NCI-H2029 treated with DMSO at 0.1 percent for 48 hours (cell line): ENCODE results near the gene CORO7.

Experiments used
- DNase-seq: peaks from one replicate; lab custom pipeline; 2025; lab: John Stamatoyannopoulos, UW

CORO7 gene

DNA sequence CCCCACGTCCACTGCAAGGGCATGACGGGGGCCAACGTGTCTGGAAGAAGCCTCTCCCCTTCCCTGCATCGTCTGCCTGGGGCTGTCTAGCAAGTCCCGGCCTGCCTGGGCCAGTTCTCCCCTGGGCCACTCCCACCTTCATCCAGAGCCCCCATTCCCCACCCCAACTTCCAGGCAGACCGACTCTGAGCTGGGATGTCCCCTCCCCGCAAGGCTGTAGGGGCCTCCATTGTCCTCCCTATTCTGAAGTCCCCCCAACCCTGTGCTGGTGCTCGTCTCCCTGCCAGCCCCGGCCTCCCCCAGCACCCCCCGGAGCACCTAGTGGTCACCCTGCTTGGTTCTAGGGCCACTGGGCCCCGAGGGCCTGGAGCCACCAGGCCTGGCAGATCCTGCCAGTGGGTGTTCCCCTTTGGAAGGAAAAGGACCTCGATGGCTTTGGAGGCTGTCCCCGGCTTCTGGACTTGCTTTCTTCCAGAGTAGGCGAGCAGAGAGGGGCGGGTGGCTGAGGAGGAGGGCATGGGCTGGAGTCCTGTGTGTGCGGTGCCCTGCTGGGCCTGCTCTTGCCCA is 95.7 kb downstream of the CORO7 start:
- DNase-seq: no peak

- no peak for DNase-seq
These were observed 96.7 kb downstream of the CORO7 start for GRCh38 chr16:4319454-4320421.

GRCh38 chr16:4318967-4319366 is 97.4 kb downstream of the CORO7 start:
- no peak for DNase-seq

GRCh38 chr16:4318451-4318910 is 97.9 kb downstream of the CORO7 start:
- no peak for DNase-seq

DNA sequence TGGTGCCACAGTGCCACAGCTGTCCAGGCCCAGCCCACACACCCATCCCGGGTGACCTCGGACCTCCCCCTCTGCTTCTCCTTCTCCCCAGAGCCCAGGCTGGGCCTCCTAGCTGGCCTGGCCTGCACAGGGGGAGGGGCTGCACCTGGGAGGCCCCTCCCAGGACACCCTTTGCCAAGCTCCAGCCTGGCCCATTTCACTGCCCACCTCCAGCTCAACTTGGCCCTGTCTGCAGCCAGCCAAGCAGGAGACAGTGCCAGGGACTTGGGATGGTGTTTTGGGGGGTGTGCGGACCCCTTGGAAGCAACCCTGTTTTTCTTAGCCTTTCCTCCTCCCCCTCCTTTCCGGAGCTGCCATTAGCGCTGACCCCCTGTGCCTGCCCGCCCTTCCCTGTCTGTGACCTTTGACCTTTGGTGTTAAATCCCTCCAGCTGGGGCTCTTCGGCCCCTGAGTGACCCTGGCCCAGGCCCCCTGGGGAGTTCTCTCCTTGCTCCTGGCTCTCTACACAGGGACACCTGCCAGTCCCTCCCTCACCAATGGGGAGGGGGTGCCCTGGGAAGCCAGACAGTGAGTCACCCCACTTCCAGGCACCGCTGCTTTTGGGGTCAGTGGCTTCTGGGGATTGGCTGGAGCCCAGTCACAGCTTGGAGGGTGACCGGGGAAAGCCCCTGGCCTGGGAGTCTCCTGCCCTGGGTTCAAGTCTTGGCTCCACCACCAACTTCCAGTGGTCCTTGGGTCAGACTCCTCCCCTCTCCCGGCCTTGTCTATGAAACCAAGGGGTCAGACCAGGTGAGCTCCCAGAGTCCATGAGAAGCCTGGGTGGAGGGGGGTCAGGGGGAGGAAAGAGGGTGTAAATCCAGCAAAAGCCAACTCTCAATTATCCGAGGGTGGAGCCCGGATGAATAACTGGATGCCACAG is 98.6 kb downstream of the CORO7 start:
- DNase-seq: no peak

- DNase-seq: no peak
These were observed 99.4 kb downstream of the CORO7 start for GRCh38 chr16:4316864-4317531.

- DNase-seq: no peak
These were observed 100.1 kb downstream of the CORO7 start for GRCh38 chr16:4316108-4316863.

DNA sequence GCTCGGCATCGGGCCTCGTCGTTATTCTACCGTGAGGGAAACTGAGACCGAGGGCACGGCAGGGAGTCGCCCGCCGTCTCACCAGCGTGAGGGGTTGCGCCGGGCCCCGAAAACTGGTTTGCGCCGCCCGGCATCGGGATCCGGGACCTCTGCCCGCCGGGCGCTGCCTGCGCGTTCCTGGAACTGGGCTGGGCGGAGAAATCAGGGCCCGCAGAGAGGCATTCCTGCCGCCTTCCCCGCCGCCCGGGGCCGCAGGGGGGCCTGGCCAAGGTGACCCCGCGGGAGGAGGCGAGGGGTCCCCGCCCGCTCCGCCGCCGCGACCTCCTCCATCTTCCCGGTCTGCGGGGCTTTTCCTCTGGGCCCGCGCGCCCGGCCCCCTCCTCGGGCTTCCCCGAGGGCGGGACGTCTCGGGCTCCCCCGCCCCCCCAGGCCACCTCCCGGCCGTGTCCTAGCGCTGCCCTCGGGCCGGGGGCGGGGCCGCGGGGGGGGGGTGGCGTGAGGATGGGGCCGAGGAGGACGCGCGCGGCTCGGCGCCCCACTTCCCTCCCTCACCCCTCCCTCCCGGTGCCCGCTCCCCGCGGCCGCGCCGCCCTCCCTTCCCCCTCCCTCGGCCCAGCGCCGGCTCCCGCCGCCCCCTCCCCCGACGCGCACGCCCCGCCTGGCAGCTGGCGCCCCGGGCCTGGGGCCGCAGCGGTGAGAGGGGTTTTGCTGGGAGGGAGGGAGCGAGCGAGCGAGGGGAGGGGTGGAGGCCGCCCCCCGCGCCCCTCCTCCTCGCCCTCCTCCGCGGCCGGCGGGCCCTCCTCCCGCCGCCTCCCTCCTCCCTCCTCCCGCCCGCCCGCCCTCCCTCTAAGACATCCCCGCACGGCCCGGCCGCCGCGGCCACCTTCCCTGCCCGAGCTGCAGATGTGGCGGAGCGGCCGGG is 100.9 kb downstream of the CORO7 start, which contains the start of gene GLIS2:
TSS of gene GLIS2 (plus strand) at position 882 of the 922 bp plus-strand sequence. CDS start 16,214 bp downstream, outside the sequence.
- no peak for DNase-seq

GRCh38 chr16:4314532-4315185 is 101.7 kb downstream of the CORO7 start:
- DNase-seq: no peak

- DNase-seq: no peak
These were observed 102.5 kb downstream of the CORO7 start for GRCh38 chr16:4313563-4314531.

GRCh38 chr16:4309833-4310266 is 106.5 kb downstream of the CORO7 start:
- no peak for DNase-seq

GRCh38 chr16:4309102-4309832 is 107.1 kb downstream of the CORO7 start:
- DNase-seq: no peak

DNA sequence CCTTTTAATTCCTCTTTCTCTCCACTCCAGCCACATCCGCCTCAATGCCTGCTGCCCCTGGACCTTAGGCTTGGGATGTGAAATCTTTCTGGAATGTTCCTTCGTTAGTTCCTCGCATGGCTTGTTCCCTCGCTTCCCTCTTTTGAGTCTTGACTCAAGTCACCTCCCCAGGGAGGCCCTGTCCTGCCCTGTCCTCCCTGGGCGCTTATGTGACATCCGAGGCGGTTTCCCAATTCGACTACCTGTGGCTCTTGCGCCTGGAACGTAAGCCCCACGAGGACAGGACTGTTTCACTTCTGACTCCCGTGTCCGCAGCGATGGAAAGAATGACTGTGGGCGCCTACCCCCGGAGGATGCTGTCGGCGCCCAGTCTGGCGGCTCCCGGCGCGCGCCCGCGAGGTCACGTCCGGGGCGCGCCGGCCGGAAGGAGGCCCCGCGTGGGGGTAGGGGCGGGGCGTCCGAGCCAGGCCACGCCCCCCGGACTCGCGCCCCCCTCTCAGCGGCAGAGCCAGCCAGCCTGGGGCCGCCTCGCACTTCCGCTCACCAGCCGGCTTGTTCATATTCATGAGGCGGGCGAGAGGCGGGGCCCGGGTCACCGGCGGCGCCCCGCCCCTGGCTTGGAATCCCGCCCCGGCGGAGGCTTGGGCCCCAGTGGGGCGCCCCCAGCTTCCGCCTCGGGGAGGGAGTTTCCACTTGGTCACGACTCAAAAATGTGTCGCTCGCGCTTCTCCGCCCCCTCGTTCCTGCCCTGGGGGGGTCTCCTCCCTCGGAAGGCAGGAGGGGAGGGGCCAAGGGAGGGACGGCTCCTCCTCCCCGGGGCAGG is 109.0 kb downstream of the CORO7 start:
- DNase-seq: peak; percentile 47

DNA sequence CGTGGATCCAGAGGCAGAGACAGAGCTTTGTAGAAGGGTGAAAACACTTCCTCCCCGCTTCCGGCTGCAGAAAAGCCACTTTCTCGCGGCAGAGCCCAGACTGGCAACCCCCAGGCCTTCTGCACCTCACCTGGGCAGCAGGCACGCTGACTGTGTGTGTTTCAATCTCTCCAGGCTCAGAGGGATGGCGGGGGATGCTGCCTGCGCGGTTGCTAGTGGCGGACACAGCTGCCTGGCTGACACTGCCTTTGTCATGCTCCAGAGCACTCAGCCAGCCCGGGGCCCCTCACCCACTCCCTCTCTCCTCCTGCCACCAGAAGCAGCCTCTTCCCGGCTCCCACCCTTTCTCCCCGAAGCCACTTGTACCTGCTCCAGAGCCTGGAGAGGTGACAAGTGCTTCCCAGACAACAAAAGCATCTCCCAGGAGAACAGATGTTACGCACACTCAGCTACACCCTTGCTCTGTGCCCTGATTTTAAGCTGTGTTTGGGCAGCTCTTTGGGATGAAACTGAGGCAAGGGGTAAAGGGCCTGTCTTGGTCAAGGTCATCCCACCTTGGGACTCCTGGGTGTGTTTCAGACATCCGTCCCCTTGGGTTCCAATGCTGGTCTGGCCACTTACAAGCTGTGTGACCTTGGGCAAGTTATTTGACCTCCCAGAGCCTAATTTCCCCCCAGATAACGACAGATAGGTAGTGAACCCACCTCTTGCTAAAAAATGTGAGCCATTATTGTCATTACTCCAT is 109.8 kb downstream of the CORO7 start:
- DNase-seq: peak; percentile 90
